ENCODE data around the gene AGTPBP1. TPM values are rescaled to one million over a fixed set of nuclear protein-coding genes. Genes with fewer than 3 reads are reported as not detected.

AGTPBP1 gene
- total and polyA plus RNA-seq, 2 donors from 2014 or later = 4.1 to 25.8 TPM

DNA sequence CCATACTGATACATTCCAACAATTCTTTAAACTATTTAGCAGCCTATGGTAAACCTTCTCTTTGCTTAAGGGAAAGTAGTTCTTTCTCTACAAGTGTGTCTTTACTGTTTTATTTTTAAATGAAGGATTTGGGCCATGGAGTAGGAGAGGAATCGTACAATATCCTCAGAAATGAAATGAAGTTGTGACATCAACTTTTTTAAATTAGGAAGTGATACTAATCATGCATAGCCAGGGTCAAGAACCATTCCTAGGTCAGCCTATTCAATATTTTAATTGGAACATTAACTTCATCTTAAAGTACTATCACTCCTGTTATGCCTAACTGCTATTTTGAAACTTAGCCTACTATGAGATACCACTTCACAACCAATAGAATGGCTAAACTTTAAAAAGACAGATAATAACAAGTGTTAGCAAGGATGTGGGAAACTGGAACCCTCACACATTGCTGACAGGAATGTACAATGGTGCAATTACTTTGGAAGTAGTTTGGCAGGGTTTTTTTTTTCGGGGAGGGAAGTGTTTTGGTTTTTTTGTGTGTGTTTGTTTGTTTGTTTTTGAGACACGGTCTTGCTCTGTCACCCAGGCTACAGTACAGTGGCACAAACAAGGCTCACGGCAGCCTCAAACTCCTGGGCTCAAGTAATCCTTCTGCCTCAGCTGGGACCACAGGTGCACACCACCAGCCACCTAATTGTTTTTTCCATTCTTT, 10.7 kb downstream of the AGTPBP1 start:
- FAIRE-seq (no peak), DNase-seq (no peak)
- no peak overlapping the region for H3K9ac ChIP-seq (ENCODE audit: low read length in 3 of 3)
- H3K27me3 ChIP-seq (ENCODE audit: control insufficient read depth, insufficient read depth, low read length) = no peaks in the 10 kb centered on the region
- TF ChIP-seq, protein P1, sequence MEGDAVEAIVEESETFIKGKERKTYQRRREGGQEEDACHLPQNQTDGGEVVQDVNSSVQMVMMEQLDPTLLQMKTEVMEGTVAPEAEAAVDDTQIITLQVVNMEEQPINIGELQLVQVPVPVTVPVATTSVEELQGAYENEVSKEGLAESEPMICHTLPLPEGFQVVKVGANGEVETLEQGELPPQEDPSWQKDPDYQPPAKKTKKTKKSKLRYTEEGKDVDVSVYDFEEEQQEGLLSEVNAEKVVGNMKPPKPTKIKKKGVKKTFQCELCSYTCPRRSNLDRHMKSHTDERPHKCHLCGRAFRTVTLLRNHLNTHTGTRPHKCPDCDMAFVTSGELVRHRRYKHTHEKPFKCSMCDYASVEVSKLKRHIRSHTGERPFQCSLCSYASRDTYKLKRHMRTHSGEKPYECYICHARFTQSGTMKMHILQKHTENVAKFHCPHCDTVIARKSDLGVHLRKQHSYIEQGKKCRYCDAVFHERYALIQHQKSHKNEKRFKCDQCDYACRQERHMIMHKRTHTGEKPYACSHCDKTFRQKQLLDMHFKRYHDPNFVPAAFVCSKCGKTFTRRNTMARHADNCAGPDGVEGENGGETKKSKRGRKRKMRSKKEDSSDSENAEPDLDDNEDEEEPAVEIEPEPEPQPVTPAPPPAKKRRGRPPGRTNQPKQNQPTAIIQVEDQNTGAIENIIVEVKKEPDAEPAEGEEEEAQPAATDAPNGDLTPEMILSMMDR (IDR thresholded peaks at IDR 0.05; ENCODE audit: borderline replicate concordance, extremely low read depth, insufficient read depth) = no peak
- no peak overlapping the region for H3K27ac ChIP-seq (ENCODE audit: low read depth in 2 of 2, low read length in 2 of 2)
- H3K9me3 ChIP-seq (ENCODE audit: control insufficient read depth in 2 of 3, insufficient read depth in 1 of 3, low read length in 3 of 3) = no peaks in the 10 kb centered on the region
- intact Hi-C loops (cut with DNase I) = no loop called here
- no peaks in the 10 kb centered on the region for H3K36me3 ChIP-seq (ENCODE audit: control insufficient read depth in 2 of 3, insufficient read depth in 3 of 3, low read length in 3 of 3)
- H3K4me1 ChIP-seq (ENCODE audit: control insufficient read depth in 2 of 3, insufficient read depth in 2 of 3, low read depth in 1 of 3, low read length in 3 of 3) = no peaks in the 10 kb centered on the region
- H3K4me3 ChIP-seq (ENCODE audit: low read length in 3 of 3) = no peak overlapping the region

DNA sequence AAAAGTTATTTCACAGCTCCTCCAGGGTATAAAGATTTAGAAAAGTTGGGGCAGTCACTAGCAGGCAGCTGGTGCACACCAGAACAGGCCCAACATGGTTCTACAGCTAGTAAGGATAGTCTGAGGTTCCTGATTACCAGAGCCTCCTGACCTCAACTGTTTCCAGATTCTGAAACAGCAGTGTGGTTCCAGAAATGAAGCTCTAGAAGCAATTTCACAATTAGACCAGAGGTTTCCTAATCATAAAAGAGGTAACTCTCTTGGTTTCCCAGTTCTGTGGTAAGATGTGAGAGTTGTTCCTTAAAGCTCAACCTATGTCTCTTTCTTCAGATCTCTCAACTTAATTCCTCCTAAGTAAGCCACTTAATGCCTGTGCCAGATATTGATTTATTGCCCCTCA, 11.9 kb downstream of the AGTPBP1 start:
- no peaks in the 10 kb centered on the region for H3K27me3 ChIP-seq (ENCODE audit: control insufficient read depth, insufficient read depth, low read length)
- intact Hi-C loops (cut with DNase I) = no loop called here
- DNase-seq = no peak
- no peaks in the 10 kb centered on the region for H3K36me3 ChIP-seq (ENCODE audit: control insufficient read depth in 2 of 3, insufficient read depth in 3 of 3, low read length in 3 of 3)
- H3K27ac ChIP-seq (ENCODE audit: low read depth in 2 of 2, low read length in 2 of 2) = no peak overlapping the region
- H3K9me3 ChIP-seq (ENCODE audit: control insufficient read depth in 2 of 3, insufficient read depth in 1 of 3, low read length in 3 of 3) = no peaks in the 10 kb centered on the region
- H3K9ac ChIP-seq (ENCODE audit: low read length in 3 of 3) = no peak overlapping the region
- no peak for FAIRE-seq
- TF ChIP-seq, protein P1 (IDR thresholded peaks at IDR 0.05; ENCODE audit: borderline replicate concordance, extremely low read depth, insufficient read depth) = no peak
- no peak overlapping the region for H3K4me3 ChIP-seq (ENCODE audit: low read length in 3 of 3)
- no peaks in the 10 kb centered on the region for H3K4me1 ChIP-seq (ENCODE audit: control insufficient read depth in 2 of 3, insufficient read depth in 2 of 3, low read depth in 1 of 3, low read length in 3 of 3)

DNA sequence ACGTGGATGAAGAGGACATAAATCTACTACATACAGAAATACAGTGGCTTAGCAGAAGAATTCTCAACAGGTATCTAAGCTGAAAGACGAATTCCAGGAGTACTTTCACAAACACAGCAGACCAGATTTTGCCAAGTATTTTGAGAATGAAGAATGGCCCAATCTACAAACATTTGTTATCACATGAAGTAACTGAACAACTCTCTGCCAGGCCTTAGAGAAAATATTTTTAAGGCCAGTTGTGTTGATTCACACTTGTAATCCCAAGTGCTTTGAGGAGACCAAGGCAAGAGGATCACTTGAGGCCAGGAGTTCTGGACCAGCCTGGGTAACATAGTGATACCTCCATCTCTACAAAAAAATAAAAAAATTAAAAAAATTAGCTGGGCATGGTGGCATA, 14.3 kb downstream of the AGTPBP1 start:
- H3K36me3 ChIP-seq (ENCODE audit: control insufficient read depth in 2 of 3, insufficient read depth in 3 of 3, low read length in 3 of 3) = no peaks in the 10 kb centered on the region
- no peak overlapping the region for H3K4me3 ChIP-seq (ENCODE audit: low read length in 3 of 3)
- FAIRE-seq (no peak), DNase-seq (no peak)
- TF ChIP-seq, protein P1 (IDR thresholded peaks at IDR 0.05; ENCODE audit: borderline replicate concordance, extremely low read depth, insufficient read depth) = no peak
- no peaks in the 10 kb centered on the region for H3K27me3 ChIP-seq (ENCODE audit: control insufficient read depth, insufficient read depth, low read length)
- H3K9me3 ChIP-seq (ENCODE audit: control insufficient read depth in 2 of 3, insufficient read depth in 1 of 3, low read length in 3 of 3) = no peaks in the 10 kb centered on the region
- intact Hi-C loops (cut with DNase I) = no loop called here
- H3K4me1 ChIP-seq (ENCODE audit: control insufficient read depth in 2 of 3, insufficient read depth in 2 of 3, low read depth in 1 of 3, low read length in 3 of 3) = no peaks in the 10 kb centered on the region
- H3K27ac ChIP-seq (ENCODE audit: low read depth in 2 of 2, low read length in 2 of 2) = no peak overlapping the region
- no peak overlapping the region for H3K9ac ChIP-seq (ENCODE audit: low read length in 3 of 3)

DNA sequence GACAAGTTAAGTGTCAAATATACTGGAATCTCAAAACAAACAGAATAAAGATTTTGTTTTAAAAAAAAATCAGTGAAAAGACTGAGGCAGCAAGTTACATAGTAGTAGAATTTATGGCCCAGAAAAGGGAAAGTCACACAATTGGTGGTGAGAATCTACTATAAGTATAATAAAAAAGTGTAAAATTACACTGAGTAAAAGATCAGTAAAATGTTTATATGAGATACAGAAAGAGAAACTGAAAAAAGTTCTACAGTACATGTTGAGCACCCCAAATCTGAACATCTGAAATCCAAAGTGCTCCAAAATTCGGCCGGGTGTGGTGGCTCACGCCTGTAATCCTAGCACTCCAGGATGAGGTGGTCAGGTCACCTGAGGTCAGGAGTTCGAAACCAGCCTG, 15.0 kb downstream of the AGTPBP1 start:
- no peaks in the 10 kb centered on the region for H3K4me1 ChIP-seq (ENCODE audit: control insufficient read depth in 2 of 3, insufficient read depth in 2 of 3, low read depth in 1 of 3, low read length in 3 of 3)
- DNase-seq (no peak), FAIRE-seq (no peak)
- TF ChIP-seq, protein P1 (IDR thresholded peaks at IDR 0.05; ENCODE audit: borderline replicate concordance, extremely low read depth, insufficient read depth) = no peak
- no peaks in the 10 kb centered on the region for H3K9me3 ChIP-seq (ENCODE audit: control insufficient read depth in 2 of 3, insufficient read depth in 1 of 3, low read length in 3 of 3)
- no peak overlapping the region for H3K9ac ChIP-seq (ENCODE audit: low read length in 3 of 3)
- H3K4me3 ChIP-seq (ENCODE audit: low read length in 3 of 3) = no peak overlapping the region
- no peaks in the 10 kb centered on the region for H3K27me3 ChIP-seq (ENCODE audit: control insufficient read depth, insufficient read depth, low read length)
- intact Hi-C loops (cut with DNase I) = no loop called here
- H3K36me3 ChIP-seq (ENCODE audit: control insufficient read depth in 2 of 3, insufficient read depth in 3 of 3, low read length in 3 of 3) = no peaks in the 10 kb centered on the region
- no peak overlapping the region for H3K27ac ChIP-seq (ENCODE audit: low read depth in 2 of 2, low read length in 2 of 2)
